OCI-LY7 (cell line): ENCODE data around the gene KIAA1549. TPM values are rescaled to one million over a fixed set of nuclear protein-coding genes. Genes with fewer than 3 reads are reported as not detected.

ENCODE experiments used
- BruUV-seq: library from RNA; stranded (reverse); fragments of 400-500 nt; replicated peaks from 2 replicates; lab custom pipeline; 2021; lab: Mats Ljungman, UMichigan
- CTCF ChIA-PET: fragments of 300-600 bp; sonication (Branson Sonifier 250); formaldehyde crosslinking; loops from one replicate; lab custom pipeline; 2022; ENCODE audit warnings: antibody characterized with exemption; ENCODE audit not compliant: unreplicated experiment; lab: Charles Lee
- POLR2A ChIA-PET: fragments of 300-600 bp; sonication (Branson Sonifier 250); formaldehyde crosslinking; loops from one replicate; lab custom pipeline; 2022; ENCODE audit warnings: antibody characterized with exemption; lab: Charles Lee
- DNase-seq: peaks from one replicate; pipeline ENCODE4 v3.0.0-alpha.2; 2015; ENCODE audit warnings: low spot score
- H2AFZ ChIP-seq: fragments of 200-600 bp; sonication (generic), shearing (Covaris generic); 2 replicates; pipeline ENCODE4 v1.6.1; 2014; ENCODE audit warnings: mild to moderate bottlenecking, antibody characterized with exemption, low read length, moderate library complexity
- H3K27ac ChIP-seq: fragments of 200-600 bp; sonication (generic); 2 replicates; pipeline ENCODE4 v1.5.1; 2014; ENCODE audit warnings: mixed run types, low read depth, mild to moderate bottlenecking, moderate library complexity, low read length, inconsistent platforms; ENCODE audit not compliant: poor library complexity, severe bottlenecking
- H3K36me3 ChIP-seq: fragments of 200-600 bp; sonication (generic); 2 replicates; pipeline ENCODE4 v1.6.1; 2014; ENCODE audit warnings: mild to moderate bottlenecking, antibody characterized with exemption, low read length, moderate library complexity, mixed read lengths; ENCODE audit not compliant: insufficient read depth
- H3K4me1 ChIP-seq: fragments of 200-600 bp; sonication (generic); 2 replicates; pipeline ENCODE4 v1.5.1; 2014; ENCODE audit warnings: mild to moderate bottlenecking, low read length; ENCODE audit not compliant: insufficient read depth, poor library complexity, severe bottlenecking
- H3K4me2 ChIP-seq: fragments of 200-600 bp; sonication (generic); 2 replicates; pipeline ENCODE4 v1.6.1; 2014; ENCODE audit warnings: mild to moderate bottlenecking, low read length
- H3K4me3 ChIP-seq: fragments of 200-600 bp; sonication (generic); 2 replicates; pipeline ENCODE4 v1.5.1; 2014; ENCODE audit warnings: mild to moderate bottlenecking, low read depth, low read length; ENCODE audit not compliant: poor library complexity, severe bottlenecking
- H3K79me2 ChIP-seq: fragments of 200-600 bp; sonication (generic); 2 replicates; pipeline ENCODE4 v1.6.1; 2016; ENCODE audit warnings: low read depth, mild to moderate bottlenecking, low read length, moderate library complexity, mixed read lengths; ENCODE audit not compliant: insufficient read depth
- H3K9me2 ChIP-seq: fragments of 200-600 bp; sonication (generic); 2 replicates; pipeline ENCODE4 v1.6.1; 2016; ENCODE audit warnings: mild to moderate bottlenecking, low read length, mixed read lengths; ENCODE audit not compliant: insufficient read depth
- H3K9me3 ChIP-seq: fragments of 200-600 bp; sonication (generic); 2 replicates; pipeline ENCODE4 v1.6.1; 2014; ENCODE audit warnings: mild to moderate bottlenecking, mixed run types, low read length, mixed read lengths
- H4K20me1 ChIP-seq: fragments of 200-600 bp; sonication (generic); 2 replicates; pipeline ENCODE4 v1.6.1; 2014; ENCODE audit warnings: mild to moderate bottlenecking, antibody characterized with exemption, low read length, moderate library complexity, mixed read lengths; ENCODE audit not compliant: insufficient read depth
- CTCF ChIP-seq: fragments of 200-600 bp; sonication (generic); conservative IDR thresholded peaks from 2 replicates; pipeline ENCODE4 v1.5.1; 2014; ENCODE audit warnings: mild to moderate bottlenecking, antibody characterized with exemption, low read length, moderate library complexity, mixed read lengths
- EZH2phosphoT487 ChIP-seq: fragments of 200-600 bp; sonication (generic); IDR thresholded peaks from 2 replicates; pipeline ENCODE4 v1.6.1; 2018; ENCODE audit warnings: low read depth, borderline replicate concordance, mild to moderate bottlenecking, mixed run types, antibody characterized with exemption, low read length, moderate library complexity, mixed read lengths
- intact Hi-C: fragments of 100-400 bp; cut with micrococcal nuclease; formaldehyde crosslinking; loops from one replicate; pipeline ENCODE4 v1.10.0; 2022; ENCODE audit not compliant: unreplicated experiment
- total RNA-seq, 2 experiments: library from RNA; depleted of rRNA in 1 of 2; stranded (reverse); fragments of >200 nt in 1 of 2; shearing (Covaris generic) in 1 of 2; gene quantifications; 2 replicates each; pipeline ENCODE4 v1.2.3, GENCODE V29; 2014 to 2022

Gene KIAA1549
- total RNA-seq, 2 experiments from 2014 or later, result 0.03 to 3.0 TPM

DNA sequence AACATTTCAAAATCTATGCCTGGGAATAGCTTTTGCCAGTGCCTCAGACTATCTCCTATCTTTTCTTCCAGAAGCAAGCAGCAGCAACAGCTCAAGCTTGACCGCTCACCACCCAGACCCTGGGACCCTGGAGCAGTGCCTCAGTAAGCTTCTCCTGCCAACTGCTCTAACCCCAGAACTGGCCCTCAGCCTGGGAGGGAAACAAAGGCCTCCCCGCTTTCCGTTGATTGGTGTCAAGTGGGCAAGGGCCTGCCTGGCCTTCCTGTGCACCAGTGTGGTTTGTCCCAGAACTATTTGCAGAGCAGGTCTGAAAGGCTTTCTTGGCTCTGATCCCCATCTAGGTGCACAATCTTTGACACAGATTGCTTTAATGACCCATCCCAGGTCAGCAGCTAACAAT is 179.9 kb downstream of the KIAA1549 start:
- BruUV-seq, result no TSS peak
- Histone ChIP-seq H3K9me3 (no peaks in the 10 kb centered on the region), H3K79me2 (no peaks in the 10 kb centered on the region), H2AFZ (no peak overlapping the region), H3K36me3 (no peaks in the 10 kb centered on the region), H3K27ac (no peak overlapping the region), H3K4me1 (no peaks in the 10 kb centered on the region), H4K20me1 (no peaks in the 10 kb centered on the region), H3K4me3 (no peak overlapping the region), H3K4me2 (no peak overlapping the region), H3K9me2 (no peaks in the 10 kb centered on the region)
- ChIA-PET POLR2A (interaction anchor here (1.0 kb wide), 1 partner anchor 14 kb away, joined by 3 read pairs; no protein-coding TSS in a partner anchor), CTCF (no interaction called here)
- DNase-seq, result no peak
- intact Hi-C loops, result no loop called here
- TF ChIP-seq CTCF (no peak), EZH2phosphoT487 (no peak)

- H4K20me1 ChIP-seq, result no peaks in the 10 kb centered on the region
- no peaks in the 10 kb centered on the region for H3K4me1 ChIP-seq
- no peak overlapping the region for H3K4me3 ChIP-seq
- no peaks in the 10 kb centered on the region for H3K9me2 ChIP-seq
- H3K27ac ChIP-seq, result no peak overlapping the region
- intact Hi-C loops, result no loop called here
- ChIA-PET POLR2A (no interaction called here), CTCF (no interaction called here)
- DNase-seq, result no peak
- H3K36me3 ChIP-seq, result no peaks in the 10 kb centered on the region
- H3K4me2 ChIP-seq, result no peak overlapping the region
- no peaks in the 10 kb centered on the region for H3K9me3 ChIP-seq
- no peak overlapping the region for H2AFZ ChIP-seq
- H3K79me2 ChIP-seq, result no peaks in the 10 kb centered on the region
- no TSS peak for BruUV-seq
- TF ChIP-seq CTCF (no peak), EZH2phosphoT487 (no peak)
Measured at GRCh38 chr7:138799336-138800000, 181.7 kb downstream of the KIAA1549 start.

GRCh38 chr7:138798836-138799235 is 182.4 kb downstream of the KIAA1549 start:
- Histone ChIP-seq H3K4me3 (no peak overlapping the region), H3K27ac (no peak overlapping the region), H3K9me3 (no peaks in the 10 kb centered on the region), H3K4me2 (no peak overlapping the region), H3K36me3 (no peaks in the 10 kb centered on the region), H4K20me1 (no peaks in the 10 kb centered on the region), H3K79me2 (no peaks in the 10 kb centered on the region), H3K9me2 (no peaks in the 10 kb centered on the region), H3K4me1 (no peaks in the 10 kb centered on the region), H2AFZ (no peak overlapping the region)
- CTCF ChIA-PET, result no interaction called here
- intact Hi-C loops, result no loop called here
- DNase-seq, result no peak
- TF ChIP-seq EZH2phosphoT487 (no peak), CTCF (no peak)
- no TSS peak for BruUV-seq
- POLR2A ChIA-PET, result interaction anchor here (0.5 kb wide), 1 partner anchor 193 kb away, joined by 3 read pairs; no protein-coding TSS in a partner anchor
